Activated T-helper 9 cell treated with anti-CD3 and anti-CD28 coated beads, Interleukin-2, amount 50 U/mL, for 16 hours (primary cell): Measurements from ENCODE around the gene PLD3.
A peak's percentile ranks its signal among the peaks of the same experiment; 100 is the strongest.
"Not testable (repeated sequence)": the region's sequence is repeated elsewhere in the genome, so short reads cannot be mapped to it uniquely, and the experiment has no call there.

Experiments used
- DNase-seq: peaks from one replicate; pipeline ENCODE4 v3.0.0-alpha.2; 2020; ENCODE audit warnings: low read depth

Gene PLD3

GRCh38 chr19:40365010-40365409 is 16.5 kb downstream of the PLD3 start:
- no peak for DNase-seq

GRCh38 chr19:40365613-40366401 is 17.3 kb downstream of the PLD3 start:
- DNase-seq, result peak; percentile 27

GRCh38 chr19:40366697-40367561 is 18.4 kb downstream of the PLD3 start:
- DNase-seq, result no peak

- DNase-seq, result no peak
Observed at GRCh38 chr19:40367577-40368434, 19.3 kb downstream of the PLD3 start.

- DNase-seq, result no peak
Observed at GRCh38 chr19:40369797-40370196, 21.3 kb downstream of the PLD3 start.

- DNase-seq, result not testable (repeated sequence)
Observed at GRCh38 chr19:40370253-40370652, 21.8 kb downstream of the PLD3 start.

- no peak for DNase-seq
Observed at GRCh38 chr19:40370997-40371801, 22.7 kb downstream of the PLD3 start.

- no peak for DNase-seq
Observed at GRCh38 chr19:40371802-40372122, 23.3 kb downstream of the PLD3 start.

GRCh38 chr19:40374084-40374483 is 25.6 kb downstream of the PLD3 start:
- no peak for DNase-seq

- DNase-seq, result no peak
Observed at GRCh38 chr19:40376286-40376862, 27.9 kb downstream of the PLD3 start.

- no peak for DNase-seq
Observed at GRCh38 chr19:40377876-40378385, 29.4 kb downstream of the PLD3 start.

- no peak for DNase-seq
Observed at GRCh38 chr19:40378509-40378908, 30.0 kb downstream of the PLD3 start.

- DNase-seq, result no peak
Observed at GRCh38 chr19:40379446-40380198, 31.1 kb downstream of the PLD3 start.

GRCh38 chr19:40380199-40381037 is 31.9 kb downstream of the PLD3 start:
- no peak for DNase-seq

GRCh38 chr19:40381321-40381720 is 32.8 kb downstream of the PLD3 start:
- no peak for DNase-seq

- no peak for DNase-seq
Observed at GRCh38 chr19:40383668-40384248, 35.3 kb downstream of the PLD3 start.

GRCh38 chr19:40387155-40387554 is 38.7 kb downstream of the PLD3 start:
- DNase-seq, result no peak

- DNase-seq, result no peak
Observed at GRCh38 chr19:40388481-40388880, 40.0 kb downstream of the PLD3 start.
